K562 (cell line): ENCODE data around the gene SCN8A. TPM values are rescaled to one million over a fixed set of nuclear protein-coding genes. Genes with fewer than 3 reads are reported as not detected.

ENCODE experiments used
- ATAC-seq: fragments of 200-7000 bp; cut with Tn5 transposase; 3 replicates; pipeline ENCODE4 v1.9.1; 2020; ENCODE audit warnings: moderate library complexity
- BruUV-seq: library from RNA; stranded (reverse); fragments of 400-500 nt; replicated peaks from 2 replicates; lab custom pipeline; 2021; lab: Mats Ljungman, UMichigan
- CTCF ChIA-PET: fragments of 300-600 bp; formaldehyde crosslinking; extraction: SDS; loops from one replicate; lab custom pipeline; 2021; ENCODE audit warnings: low intra/inter-chr PET ratio; lab: Yijun Ruan, JAX
- POLR2A ChIA-PET: fragments of 300-600, 350-650 bp; sonication (Branson Sonifier 250); formaldehyde crosslinking; extraction: SDS; loops from one replicate; lab custom pipeline; 2021; ENCODE audit warnings: antibody characterized with exemption, inconsistent platforms; lab: Yijun Ruan, JAX
- DNase-seq, 4 experiments: peaks; one replicate each; pipeline versions ENCODE4 v3.0.0 to v3.0.0-alpha.2; 2011 to 2018; ENCODE audit warnings: low spot score in 3 of 4, mixed read lengths in 3 of 4; ENCODE audit errors: extremely low read depth in 1 of 4
- FAIRE-seq: peaks from 2 replicates; lab custom pipeline; 2011; peaks lifted over from hg19 to GRCh38; lab: Jason Lieb, UNC
- H2AFZ ChIP-seq: 2 replicates; pipeline ENCODE4 v1.6.0; 2011; ENCODE audit warnings: low read depth, low read length, control low read depth, inconsistent platforms
- H3K27ac ChIP-seq: fragments of 200-600 bp; 3 replicates; pipeline ENCODE4 v1.8.0; 2011; ENCODE audit warnings: low read depth, mild to moderate bottlenecking, control low read depth, inconsistent platforms, low read length, moderate library complexity, mixed read lengths; ENCODE audit errors: extremely low read depth
- H3K27me3 ChIP-seq, 2 experiments: fragments of 300-600 bp in 1 of 2; 2 replicates in 1 of 2; 3 replicates in 1 of 2; pipeline versions ENCODE4 v1.6.0 to v1.8.0; 2011; ENCODE audit warnings: inconsistent platforms in 2 of 2, low read length in 2 of 2, mild to moderate bottlenecking in 1 of 2, mixed read lengths in 1 of 2, moderate library complexity in 1 of 2; ENCODE audit not compliant: control insufficient read depth in 2 of 2, insufficient read depth in 2 of 2
- H3K36me3 ChIP-seq: fragments of 300-600 bp; 3 replicates; pipeline ENCODE4 v1.8.0; 2011; ENCODE audit warnings: mild to moderate bottlenecking, low read length, inconsistent platforms; ENCODE audit not compliant: control insufficient read depth, insufficient read depth
- H3K4me1 ChIP-seq, 2 experiments: fragments of 200-600 bp in 1 of 2; replicated peaks in 1 of 2; 2 replicates in 1 of 2; 3 replicates in 1 of 2; pipeline versions ENCODE4 v1.5.1 to v1.8.0; 2011; ENCODE audit warnings: inconsistent platforms in 2 of 2, low read length in 2 of 2, mild to moderate bottlenecking in 1 of 2, mixed read lengths in 1 of 2, moderate library complexity in 1 of 2; ENCODE audit not compliant: control insufficient read depth in 2 of 2, insufficient read depth in 2 of 2
- H3K4me2 ChIP-seq: 2 replicates; pipeline ENCODE4 v1.6.1; 2011; ENCODE audit warnings: low read length, control low read depth, inconsistent platforms, mixed read lengths; ENCODE audit not compliant: insufficient read depth
- H3K4me3 ChIP-seq: fragments of 200-600 bp; sonication (generic), shearing (Covaris generic); 2 replicates; pipeline ENCODE4 v1.5.1; 2016; ENCODE audit warnings: control low read depth, inconsistent platforms
- H3K79me2 ChIP-seq: fragments of 200-600 bp; 3 replicates; pipeline ENCODE4 v1.8.0; 2011; ENCODE audit warnings: low read length, inconsistent platforms; ENCODE audit not compliant: control insufficient read depth, insufficient read depth
- H3K9ac ChIP-seq, 2 experiments: 2 replicates each; pipeline versions ENCODE4 v1.6.0 to v1.6.1; 2011; ENCODE audit warnings: low read depth in 2 of 2, low read length in 2 of 2, control low read depth in 1 of 2, inconsistent platforms in 1 of 2, mild to moderate bottlenecking in 1 of 2, mixed read lengths in 1 of 2; ENCODE audit not compliant: insufficient read depth in 1 of 2
- H3K9me1 ChIP-seq: one replicate; pipeline ENCODE4 v1.6.0; 2011; ENCODE audit warnings: inconsistent platforms, mild to moderate bottlenecking, low read length, moderate library complexity; ENCODE audit not compliant: control insufficient read depth, insufficient read depth
- H3K9me3 ChIP-seq: replicated peaks from 2 replicates; pipeline ENCODE4 v1.5.1; 2011; ENCODE audit warnings: low read depth, low read length, inconsistent platforms; ENCODE audit not compliant: control insufficient read depth, insufficient read depth
- H4K20me1 ChIP-seq: replicated peaks from 2 replicates; pipeline ENCODE4 v1.6.1; 2011; ENCODE audit warnings: low read length, inconsistent platforms, mixed read lengths; ENCODE audit not compliant: control insufficient read depth, insufficient read depth
- JUND ChIP-seq, 2 experiments: IDR thresholded peaks; 2 replicates in 1 of 2; 3 replicates in 1 of 2; pipeline ENCODE4 v1.6.1; 2011; ENCODE audit warnings: borderline replicate concordance in 2 of 2, low read depth in 2 of 2, low read length in 2 of 2, improper control_type of control experiment in 1 of 2, missing biosample characterization in 1 of 2, missing genetic modification characterization in 1 of 2, missing genetic modification reagents in 1 of 2
- MTA1 ChIP-seq: fragments of 450-650 bp; IDR thresholded peaks from 2 replicates; pipeline ENCODE4 v1.6.1; 2017; ENCODE audit warnings: borderline replicate concordance
- POLR2AphosphoS5 ChIP-seq: IDR thresholded peaks from 2 replicates; pipeline ENCODE4 v1.6.1; 2011; ENCODE audit warnings: mild to moderate bottlenecking, low read depth, low read length, moderate library complexity; ENCODE audit not compliant: control insufficient read depth, insufficient read depth
- SMAD3 ChIP-seq: fragments of 450-650 bp; formaldehyde crosslinking; conservative IDR thresholded peaks from 2 replicates; pipeline ENCODE4 v1.4.0; 2020; ENCODE audit warnings: mild to moderate bottlenecking
- SPI1 ChIP-seq: IDR thresholded peaks from 2 replicates; pipeline ENCODE4 v1.6.1; 2011; ENCODE audit warnings: low read depth, low read length, control low read depth, borderline replicate concordance
- XRCC3 ChIP-seq: fragments of 450-650 bp; IDR thresholded peaks from 2 replicates; pipeline ENCODE4 v1.6.1; 2017; ENCODE audit warnings: mild to moderate bottlenecking, moderate library complexity
- ZNF311 ChIP-seq: fragments of 250-450 bp; sonication (Bioruptor Pico); IDR thresholded peaks from 2 replicates; pipeline ENCODE4 v1.4.0; 2020; ENCODE audit warnings: mild to moderate bottlenecking, moderate library complexity
- WGBS: fragments of 100-300 bp; shearing (Covaris generic); methylation state at CpG from one replicate; pipeline ENCODE4 v1.1.6; 2016; ENCODE audit warnings: low coverage, mixed read lengths; ENCODE audit not compliant: insufficient coverage; ENCODE audit errors: missing lambda C conversion rate; 5-methylcytosine and 5-hydroxymethylcytosine counted together
- in situ Hi-C: fragments of 300-500 bp; cut with MboI; formaldehyde crosslinking; loops from 4 replicates; pipeline ENCODE4 v1.15.0; 2018; ENCODE audit warnings: inconsistent platforms, mixed read lengths
- intact Hi-C: fragments of 100-400 bp; cut with micrococcal nuclease; formaldehyde crosslinking; loops from 2 replicates; pipeline ENCODE4 v1.14.2; 2022
- polyA plus RNA-seq, 8 experiments: library from polyadenylated mRNA; depleted of rRNA in 4 of 8; stranded (reverse) in 5 of 8; unstranded in 3 of 8; fragments of >200 nt; fragmentation: Nextera tagmentation in 2 of 8; fragmentation: Illumina TruSeq in 1 of 8; extraction: Ambion mirVana in 2 of 8; extraction: Trizol in 1 of 8; gene quantifications; 2 replicates each; pipeline versions ENCODE4 v1.2.1 to v1.2.3, GENCODE V29; 2011 to 2014; ENCODE audit warnings: inconsistent platforms in 1 of 8, missing spikeins in 1 of 8
- total RNA-seq, 7 experiments: library from RNA; depleted of rRNA in 6 of 7; stranded (reverse); fragments of >200 nt in 6 of 7; fragmentation: Illumina TruSeq in 2 of 7; extraction: Trizol in 2 of 7; gene quantifications; 2 replicates each; pipeline versions ENCODE4 v1.2.1 to v1.2.3, GENCODE V29; 2011 to 2021; ENCODE audit warnings: low replicate concordance in 1 of 7
- TF ChIP-seq, protein P1 (sequence below): fragments of 200-800 bp; sonication (Bioruptor generic); IDR thresholded peaks from 2 replicates; pipeline ENCODE4 v1.6.1; 2017; ENCODE audit warnings: missing genetic modification characterization, missing compliant biosample characterization
- TF ChIP-seq, protein P2 (sequence below), 2 experiments: fragments of 450-650 bp in 1 of 2; sonication (generic) in 1 of 2; formaldehyde crosslinking in 1 of 2; IDR thresholded peaks in 1 of 2; conservative IDR thresholded peaks in 1 of 2; 2 replicates each; pipeline versions ENCODE4 v1.6.1 to v1.8.1; 2016 to 2023; ENCODE audit warnings: mild to moderate bottlenecking in 2 of 2, moderate library complexity in 2 of 2, inconsistent platforms in 1 of 2, missing genetic modification reagents in 1 of 2

SCN8A gene
- total and polyA plus RNA-seq, 9 of the 15 experiments (the other 6 are each of a cell fraction or from before 2014, with no cell fraction given): 0.03 to 0.29 (median 0.15) TPM; not detected in 1

DNA sequence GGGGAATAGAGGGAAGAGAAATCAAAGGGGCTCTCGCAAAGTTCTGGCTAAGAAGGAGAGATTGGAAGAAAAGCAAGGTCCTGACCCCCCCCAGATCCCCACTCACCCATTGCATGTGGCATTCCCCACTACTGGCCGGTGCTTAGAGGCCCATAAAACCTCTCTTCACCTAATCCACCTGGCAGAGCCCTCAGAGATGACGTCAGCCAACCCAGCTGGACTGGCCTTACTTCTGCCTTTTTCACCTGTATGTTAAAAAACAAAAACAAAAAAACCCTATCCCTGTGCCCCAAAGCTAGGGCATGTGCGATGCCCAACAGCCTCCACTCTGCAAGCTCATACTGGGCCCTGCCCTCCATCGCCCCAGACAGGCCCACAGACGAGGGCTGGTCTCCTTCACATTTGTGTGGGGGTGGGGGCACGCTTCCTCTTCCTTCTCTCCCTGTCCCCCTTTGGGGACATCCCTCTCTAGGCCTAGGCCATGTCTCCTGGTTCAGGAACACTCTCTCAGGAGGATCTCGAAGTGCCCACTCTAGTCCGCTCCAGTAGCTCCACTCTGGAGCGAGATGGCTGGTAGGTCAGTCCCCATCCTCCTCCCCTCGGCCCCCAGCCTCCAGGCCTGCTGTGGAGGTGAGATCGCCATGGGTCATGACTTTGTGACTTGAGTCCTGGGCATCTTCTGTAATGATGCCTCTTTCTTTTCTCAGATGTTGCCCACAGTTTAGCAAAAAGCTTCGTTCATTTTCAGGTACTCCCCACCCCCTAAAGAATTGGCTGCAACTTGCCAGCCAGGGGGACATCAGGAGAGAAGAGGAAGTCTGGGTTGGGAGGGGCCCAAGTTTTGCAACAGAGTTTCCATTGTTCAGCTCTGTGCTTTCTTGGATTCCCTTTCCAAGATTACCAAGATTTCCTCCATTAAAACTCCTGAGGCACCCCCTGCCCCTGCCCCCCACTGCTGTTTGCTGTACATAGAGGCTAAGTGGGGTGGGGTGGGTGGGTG, 220.5 kb downstream of the SCN8A start:
- Histone ChIP-seq H3K4me3 (no peak overlapping the region), H3K79me2 (no peaks in the 10 kb centered on the region), H3K9me1 (no peaks in the 10 kb centered on the region), H4K20me1 (peaks cover 10% of the 10 kb centered on the region; the same call in 1 of the 2 replicates), H3K9me3 (no peaks in the 10 kb centered on the region), H3K27me3 (peaks cover 38 to 62% of the 10 kb centered on the region in 2 experiments), H2AFZ (no peak overlapping the region), H3K4me1 (peaks cover 0 to 17% of the 10 kb centered on the region in 2 experiments; a peak in 2 of 5 replicates), H3K36me3 (no peaks in the 10 kb centered on the region), H3K9ac (no peak overlapping the region), H3K4me2 (no peak overlapping the region), H3K27ac (no peak overlapping the region)
- intact Hi-C loops: no loop called here
- in situ Hi-C loops: no loop called here
- 5% methylated on average over 11 of the region's 13 CpGs for WGBS
- TF ChIP-seq ZNF311 (CRISPR knock-in tag): no peak
- TF ChIP-seq, protein P1, sequence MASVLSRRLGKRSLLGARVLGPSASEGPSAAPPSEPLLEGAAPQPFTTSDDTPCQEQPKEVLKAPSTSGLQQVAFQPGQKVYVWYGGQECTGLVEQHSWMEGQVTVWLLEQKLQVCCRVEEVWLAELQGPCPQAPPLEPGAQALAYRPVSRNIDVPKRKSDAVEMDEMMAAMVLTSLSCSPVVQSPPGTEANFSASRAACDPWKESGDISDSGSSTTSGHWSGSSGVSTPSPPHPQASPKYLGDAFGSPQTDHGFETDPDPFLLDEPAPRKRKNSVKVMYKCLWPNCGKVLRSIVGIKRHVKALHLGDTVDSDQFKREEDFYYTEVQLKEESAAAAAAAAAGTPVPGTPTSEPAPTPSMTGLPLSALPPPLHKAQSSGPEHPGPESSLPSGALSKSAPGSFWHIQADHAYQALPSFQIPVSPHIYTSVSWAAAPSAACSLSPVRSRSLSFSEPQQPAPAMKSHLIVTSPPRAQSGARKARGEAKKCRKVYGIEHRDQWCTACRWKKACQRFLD (CRISPR knock-in tag): no peak
- no peak for TF ChIP-seq SMAD3
- TF ChIP-seq, protein P2, sequence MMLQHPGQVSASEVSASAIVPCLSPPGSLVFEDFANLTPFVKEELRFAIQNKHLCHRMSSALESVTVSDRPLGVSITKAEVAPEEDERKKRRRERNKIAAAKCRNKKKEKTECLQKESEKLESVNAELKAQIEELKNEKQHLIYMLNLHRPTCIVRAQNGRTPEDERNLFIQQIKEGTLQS (IDR thresholded peaks at IDR 0.05): peak; percentile 51
- TF ChIP-seq, protein P2 (CRISPR knock-in tag; conservative IDR thresholded peaks at IDR 0.05): no peak
- no peak for TF ChIP-seq MTA1
- TF ChIP-seq XRCC3: no peak
- TF ChIP-seq POLR2AphosphoS5: no peak
- 0 out of 2 replicates have a peak, but pooled peaks have one; percentile 14 for TF ChIP-seq SPI1
- 0 out of 2 replicates have a peak, but pooled peaks have one; percentile 7 for TF ChIP-seq JUND (IDR thresholded peaks at IDR 0.05; ENCODE audit: borderline replicate concordance, low read depth, low read length)
- TF ChIP-seq JUND (tag; IDR thresholded peaks at IDR 0.05; ENCODE audit: borderline replicate concordance, low read depth, low read length): no peak
- CTCF ChIA-PET: no interaction called here
- POLR2A ChIA-PET: interaction anchor here (1.0 kb wide), 1 partner anchor 8 kb away, joined by 3 read pairs; no protein-coding TSS in a partner anchor
- FAIRE-seq: no peak
- ATAC-seq: no peak
- DNase-seq: no peak
- BruUV-seq: no TSS peak
